Ishikawa (cell line): ENCODE measurements around the gene PLXNA2.
A peak's percentile ranks its signal among the peaks of the same experiment; 100 is the strongest.

Experiments
- CEBPB ChIP-seq: IDR thresholded peaks from 2 replicates; pipeline ENCODE4 v1.6.1; 2012
- CREB1 ChIP-seq: IDR thresholded peaks from 2 replicates; pipeline ENCODE4 v1.6.1; 2012; ENCODE audit warnings: low read depth
- EGR1 ChIP-seq: IDR thresholded peaks from 2 replicates; pipeline ENCODE4 v1.6.1; 2012
- EP300 ChIP-seq: IDR thresholded peaks from 2 replicates; pipeline ENCODE4 v1.6.1; 2012; ENCODE audit warnings: borderline replicate concordance
- FOXM1 ChIP-seq: IDR thresholded peaks from 2 replicates; pipeline ENCODE4 v1.6.1; 2012; ENCODE audit warnings: low read depth, borderline replicate concordance
- MAX ChIP-seq: IDR thresholded peaks from 2 replicates; pipeline ENCODE4 v1.6.1; 2012
- RAD21 ChIP-seq: IDR thresholded peaks from 2 replicates; pipeline ENCODE4 v1.6.1; 2012; ENCODE audit warnings: low read depth
- REST ChIP-seq: IDR thresholded peaks from 2 replicates; pipeline ENCODE4 v1.6.1; 2012; ENCODE audit warnings: low read depth, mild to moderate bottlenecking
- TAF1 ChIP-seq: IDR thresholded peaks from 2 replicates; pipeline ENCODE4 v1.6.1; 2012; ENCODE audit warnings: low read depth, mild to moderate bottlenecking
- TCF12 ChIP-seq: IDR thresholded peaks from 2 replicates; pipeline ENCODE4 v1.6.1; 2012; ENCODE audit warnings: low read depth
- USF1 ChIP-seq: IDR thresholded peaks from 2 replicates; pipeline ENCODE4 v1.6.1; 2012
- YY1 ChIP-seq: IDR thresholded peaks from 2 replicates; pipeline ENCODE4 v1.6.1; 2012; ENCODE audit warnings: low read depth
- ZBTB7A ChIP-seq: IDR thresholded peaks from 2 replicates; pipeline ENCODE4 v1.6.1; 2012; ENCODE audit warnings: low read depth

GRCh38 chr1:208093754-208094719, 150.1 kb downstream of the PLXNA2 start:
- TF ChIP-seq EP300 (no peak), REST (no peak), CEBPB (0 out of 2 replicates have a peak, but pooled peaks have one; percentile 8), ZBTB7A (no peak), MAX (no peak), YY1 (no peak), TAF1 (no peak), FOXM1 (no peak), CREB1 (no peak), EGR1 (no peak), USF1 (no peak), RAD21 (peak; percentile 62), TCF12 (no peak)
